IMR-90 (cell line): Measurements from ENCODE around the gene PTPRG. TPM values are rescaled to one million over a fixed set of nuclear protein-coding genes. Genes with fewer than 3 reads are reported as not detected.
A peak's percentile ranks its signal among the peaks of the same experiment; 100 is the strongest.

Source experiments
- ATAC-seq: fragments of 200-7000 bp; cut with Tn5 transposase; 2 replicates; pipeline ENCODE4 v1.9.1; 2020; ENCODE audit warnings: low read depth, mild to moderate bottlenecking, moderate library complexity
- BruUV-seq: library from RNA; stranded (reverse); fragments of 400-500 nt; replicated peaks from 2 replicates; lab custom pipeline; 2021; lab: Mats Ljungman, UMichigan
- CTCF ChIA-PET: fragments of 300-600 bp; formaldehyde crosslinking; extraction: SDS; loops from one replicate; lab custom pipeline; 2021; ENCODE audit warnings: antibody characterized with exemption; lab: Yijun Ruan, JAX
- POLR2A ChIA-PET: fragments of 300-600 bp; sonication (Branson Sonifier 250); formaldehyde crosslinking; loops from one replicate; lab custom pipeline; 2022; ENCODE audit warnings: antibody characterized with exemption; ENCODE audit not compliant: unreplicated experiment; lab: Charles Lee
- DNase-seq: peaks from one replicate; pipeline ENCODE4 v3.0.0; 2013
- H2AFZ ChIP-seq: replicated peaks from 2 replicates; pipeline ENCODE3; 2013; ENCODE audit warnings: low read length, mild to moderate bottlenecking; ENCODE audit not compliant: poor library complexity
- H2AK5ac ChIP-seq: 2 replicates; pipeline ENCODE4 v1.6.1; 2013; ENCODE audit warnings: low read depth, low read length, inconsistent platforms
- H2AK9ac ChIP-seq: replicated peaks from 2 replicates; pipeline ENCODE3; 2013; ENCODE audit warnings: mild to moderate bottlenecking, low read depth, low read length, moderate library complexity; ENCODE audit not compliant: poor library complexity
- H2BK120ac ChIP-seq: 2 replicates; pipeline ENCODE4 v1.6.1; 2013; ENCODE audit warnings: low read depth, low read length, inconsistent platforms
- H2BK15ac ChIP-seq: 3 replicates; pipeline ENCODE4 v1.6.1; 2013; ENCODE audit warnings: low read depth, low read length, inconsistent platforms
- H2BK20ac ChIP-seq: 2 replicates; pipeline ENCODE4 v1.6.1; 2013; ENCODE audit warnings: low read depth, mild to moderate bottlenecking, inconsistent platforms, low read length, moderate library complexity
- H2BK5ac ChIP-seq: 2 replicates; pipeline ENCODE4 v1.6.1; 2013; ENCODE audit warnings: mild to moderate bottlenecking, low read depth, low read length, inconsistent platforms; ENCODE audit not compliant: poor library complexity, severe bottlenecking
- H3K14ac ChIP-seq: replicated peaks from 2 replicates; pipeline ENCODE4 v1.6.1; 2013; ENCODE audit warnings: low read depth, low read length, inconsistent platforms
- H3K18ac ChIP-seq: 2 replicates; pipeline ENCODE4 v1.6.1; 2013; ENCODE audit warnings: low read depth, low read length, control low read depth
- H3K23ac ChIP-seq: 2 replicates; pipeline ENCODE4 v1.6.1; 2013; ENCODE audit warnings: low read depth, low read length, inconsistent platforms
- H3K27ac ChIP-seq: 2 replicates; pipeline ENCODE4 v1.5.1; 2013; ENCODE audit warnings: mild to moderate bottlenecking, control low read depth, low read length; ENCODE audit not compliant: insufficient read depth
- H3K27me3 ChIP-seq: 2 replicates; pipeline ENCODE4 v1.6.1; 2013; ENCODE audit warnings: low read length; ENCODE audit not compliant: control insufficient read depth, insufficient read depth
- H3K36me3 ChIP-seq: 2 replicates; pipeline ENCODE4 v1.6.1; 2013; ENCODE audit warnings: low read length, mixed read lengths; ENCODE audit not compliant: control insufficient read depth, insufficient read depth
- H3K4ac ChIP-seq: 2 replicates; pipeline ENCODE4 v1.6.1; 2013; ENCODE audit warnings: low read depth, low read length, inconsistent platforms
- H3K4me1 ChIP-seq: 2 replicates; pipeline ENCODE4 v1.6.1; 2013; ENCODE audit warnings: low read length, mixed read lengths; ENCODE audit not compliant: control insufficient read depth, insufficient read depth
- H3K4me2 ChIP-seq: 2 replicates; pipeline ENCODE4 v1.6.1; 2013; ENCODE audit warnings: low read depth, mild to moderate bottlenecking, control low read depth, low read length, moderate library complexity
- H3K4me3 ChIP-seq: 2 replicates; pipeline ENCODE4 v1.5.1; 2013; ENCODE audit warnings: low read depth, mild to moderate bottlenecking, control low read depth, low read length, moderate library complexity; ENCODE audit not compliant: insufficient read depth
- H3K56ac ChIP-seq: 2 replicates; pipeline ENCODE4 v1.6.1; 2013; ENCODE audit warnings: low read length, inconsistent platforms; ENCODE audit not compliant: insufficient read depth; ENCODE audit errors: extremely low read depth
- H3K79me1 ChIP-seq, 2 experiments: 2 replicates each; pipeline ENCODE4 v1.6.1; 2013; ENCODE audit warnings: low read length in 2 of 2, inconsistent platforms in 1 of 2, low read depth in 1 of 2
- H3K9ac ChIP-seq: 2 replicates; pipeline ENCODE4 v1.6.1; 2013; ENCODE audit warnings: low read depth, low read length, control low read depth
- H3K9me1 ChIP-seq: 2 replicates; pipeline ENCODE4 v1.6.1; 2013; ENCODE audit warnings: low read length, inconsistent platforms; ENCODE audit not compliant: insufficient read depth
- H3K9me3 ChIP-seq: 2 replicates; pipeline ENCODE4 v1.6.1; 2013; ENCODE audit warnings: low read length; ENCODE audit not compliant: control insufficient read depth, insufficient read depth
- H4K20me1 ChIP-seq: 2 replicates; pipeline ENCODE4 v1.6.1; 2013; ENCODE audit warnings: low read length, inconsistent platforms; ENCODE audit not compliant: insufficient read depth
- H4K5ac ChIP-seq: 2 replicates; pipeline ENCODE4 v1.6.1; 2013; ENCODE audit warnings: mild to moderate bottlenecking, low read depth, low read length, control low read depth
- H4K8ac ChIP-seq, 2 experiments: 2 replicates each; pipeline ENCODE4 v1.6.1; 2013; ENCODE audit warnings: low read depth in 2 of 2, low read length in 2 of 2, control low read depth in 1 of 2, inconsistent platforms in 1 of 2
- H4K91ac ChIP-seq: 2 replicates; pipeline ENCODE4 v1.6.1; 2013; ENCODE audit warnings: low read depth, low read length, inconsistent platforms; ENCODE audit not compliant: insufficient read depth
- BHLHE40 ChIP-seq: fragments of 150-350 bp; IDR thresholded peaks from 2 replicates; pipeline ENCODE4 v1.6.1; 2016; ENCODE audit warnings: mild to moderate bottlenecking, low read depth, low read length
- CHD1 ChIP-seq: IDR thresholded peaks from 2 replicates; pipeline ENCODE4 v1.6.1; 2012; ENCODE audit warnings: low read depth, low read length, improper control_type of control experiment
- ELK1 ChIP-seq: fragments of 150-350 bp; IDR thresholded peaks from 2 replicates; pipeline ENCODE4 v1.6.1; 2016; ENCODE audit warnings: low read depth, mild to moderate bottlenecking, low read length, moderate library complexity, borderline replicate concordance
- FOS ChIP-seq: fragments of 150-350 bp; IDR thresholded peaks from 2 replicates; pipeline ENCODE4 v1.6.1; 2016; ENCODE audit warnings: low read depth, low read length
- MAFK ChIP-seq: IDR thresholded peaks from 2 replicates; pipeline ENCODE4 v1.6.1; 2012; ENCODE audit warnings: low read depth, low read length, improper control_type of control experiment
- MAZ ChIP-seq: IDR thresholded peaks from 2 replicates; pipeline ENCODE4 v1.6.1; 2012; ENCODE audit warnings: low read depth, mild to moderate bottlenecking, low read length, improper control_type of control experiment, moderate library complexity, borderline replicate concordance
- POLR2A ChIP-seq: IDR thresholded peaks from 2 replicates; pipeline ENCODE4 v1.6.1; 2012; ENCODE audit warnings: mild to moderate bottlenecking, low read depth, low read length
- RAD21 ChIP-seq: IDR thresholded peaks from 2 replicates; pipeline ENCODE4 v1.6.1; 2012; ENCODE audit warnings: low read length, improper control_type of control experiment
- RCOR1 ChIP-seq: IDR thresholded peaks from 2 replicates; pipeline ENCODE4 v1.6.1; 2012; ENCODE audit warnings: mild to moderate bottlenecking, low read length, improper control_type of control experiment; ENCODE audit not compliant: insufficient replicate concordance
- RFX5 ChIP-seq: IDR thresholded peaks from 2 replicates; pipeline ENCODE4 v1.8.0; 2012; ENCODE audit warnings: low read depth, mild to moderate bottlenecking, low read length, moderate library complexity
- SMC3 ChIP-seq: fragments of 150-350 bp; IDR thresholded peaks from 2 replicates; pipeline ENCODE4 v1.6.1; 2016; ENCODE audit warnings: low read depth, mild to moderate bottlenecking, antibody characterized with exemption, low read length, moderate library complexity
- USF2 ChIP-seq: fragments of 150-350 bp; IDR thresholded peaks from 2 replicates; pipeline ENCODE4 v1.6.1; 2017; ENCODE audit warnings: mild to moderate bottlenecking, antibody characterized with exemption, low read length, low read depth
- WGBS, 2 experiments: methylation state at CpG; one replicate each; pipeline versions ENCODE4 v1.1.5 to v1.1.7; 2013; ENCODE audit warnings: missing lambda C conversion rate in 2 of 2; ENCODE audit not compliant: insufficient read length in 1 of 2; ENCODE audit errors: extremely low coverage in 2 of 2; 5-methylcytosine and 5-hydroxymethylcytosine counted together
- dilution Hi-C: fragments of 300-500 bp; cut with HindIII; formaldehyde crosslinking; loops from one replicate; pipeline ENCODE4 v1.14.3; 2018; ENCODE audit warnings: low sequenced_read_pairs; ENCODE audit not compliant: unreplicated experiment
- in situ Hi-C: fragments of 300-500 bp; cut with MboI; formaldehyde crosslinking; loops from 3 replicates; pipeline ENCODE4 v1.14.3; 2019; ENCODE audit warnings: low sequenced_read_pairs, inconsistent platforms, mixed read lengths
- intact Hi-C: fragments of 100-400 bp; cut with micrococcal nuclease; formaldehyde crosslinking; loops from 2 replicates; pipeline ENCODE4 v1.10.0; 2022
- polyA plus RNA-seq, 3 experiments: library from polyadenylated mRNA; depleted of rRNA; stranded (reverse); fragments of >200 nt; gene quantifications; 2 replicates each; pipeline ENCODE4 v1.2.3, GENCODE V29; 2012; ENCODE audit warnings: low replicate concordance in 1 of 3
- total RNA-seq: library from RNA; depleted of rRNA; stranded (reverse); fragments of >200 nt; gene quantifications from 2 replicates; pipeline ENCODE4 v1.2.3, GENCODE V29; 2012
- TF ChIP-seq, protein P1 (sequence below): conservative IDR thresholded peaks from 2 replicates; pipeline ENCODE4 v1.5.1; 2012; ENCODE audit warnings: mild to moderate bottlenecking, low read depth, low read length, improper control_type of control experiment

PTPRG gene
- total and polyA plus RNA-seq, 2 of the 4 experiments (the other 2 are of a cell fraction): 7.7 to 31.0 TPM

- no CpG with 5 or more reads among the region's 4 CpGs for WGBS, 2 experiments
- CTCF ChIA-PET: no interaction called here
Measured at GRCh38 chr3:61875976-61876671, 314.8 kb downstream of the PTPRG start.

More at GRCh38 chr3:61875976-61876671, 314.8 kb downstream of the PTPRG start:
- Histone ChIP-seq H3K56ac (no peak overlapping the region), H2AFZ (no peak overlapping the region), H4K8ac (peak overlapping the region in 1 of 2 experiments; percentile 46; a peak in 2 of 4 replicates), H3K4me3 (no peak overlapping the region), H3K9me1 (peaks cover 6% of the 10 kb centered on the region; the same call in 1 of the 2 replicates), H3K27me3 (no peaks in the 10 kb centered on the region), H4K91ac (no peak overlapping the region), H3K4ac (0 out of 2 replicates have a peak overlapping the region, but pooled peaks have one; percentile 51), H3K27ac (peak overlapping the region; percentile 74; the same call in 1 of the 2 replicates), H2BK120ac (no peak overlapping the region; the same call in 1 of the 2 replicates), H3K36me3 (no peaks in the 10 kb centered on the region), H2AK5ac (no peak overlapping the region), H2BK5ac (peak overlapping the region; percentile 47), H3K9me3 (no peaks in the 10 kb centered on the region), H3K14ac (0 out of 2 replicates have a peak overlapping the region, but pooled peaks have one; percentile 21), H3K9ac (no peak overlapping the region), H3K23ac (peak overlapping the region; percentile 15; the same call in 1 of the 2 replicates), H2BK20ac (no peak overlapping the region), H2BK15ac (peak overlapping the region; percentile 71; the same call in 1 of the 3 replicates), H4K20me1 (peaks cover 11% of the 10 kb centered on the region; the same call in 1 of the 2 replicates), H3K79me1 (peaks cover 26 to 60% of the 10 kb centered on the region in 2 experiments), H4K5ac (peak overlapping the region; percentile 30; the same call in 1 of the 2 replicates), H2AK9ac (no peak overlapping the region), H3K4me2 (peak overlapping the region; percentile 17; the same call in 1 of the 2 replicates), H3K4me1 (peaks cover 21% of the 10 kb centered on the region), H3K18ac (peak overlapping the region; percentile 88)
- ATAC-seq (no peak), DNase-seq (no peak)
- in situ Hi-C loops (no loop called here), dilution Hi-C loops (no loop called here), intact Hi-C loops (loop anchor here (5.0 kb wide), 1 partner anchor 314 kb away; the partner anchor contains the start of gene PTPRG)
- no TSS peak for BruUV-seq
- no peak for TF ChIP-seq CHD1
- no peak for TF ChIP-seq USF2
- TF ChIP-seq, protein P1, sequence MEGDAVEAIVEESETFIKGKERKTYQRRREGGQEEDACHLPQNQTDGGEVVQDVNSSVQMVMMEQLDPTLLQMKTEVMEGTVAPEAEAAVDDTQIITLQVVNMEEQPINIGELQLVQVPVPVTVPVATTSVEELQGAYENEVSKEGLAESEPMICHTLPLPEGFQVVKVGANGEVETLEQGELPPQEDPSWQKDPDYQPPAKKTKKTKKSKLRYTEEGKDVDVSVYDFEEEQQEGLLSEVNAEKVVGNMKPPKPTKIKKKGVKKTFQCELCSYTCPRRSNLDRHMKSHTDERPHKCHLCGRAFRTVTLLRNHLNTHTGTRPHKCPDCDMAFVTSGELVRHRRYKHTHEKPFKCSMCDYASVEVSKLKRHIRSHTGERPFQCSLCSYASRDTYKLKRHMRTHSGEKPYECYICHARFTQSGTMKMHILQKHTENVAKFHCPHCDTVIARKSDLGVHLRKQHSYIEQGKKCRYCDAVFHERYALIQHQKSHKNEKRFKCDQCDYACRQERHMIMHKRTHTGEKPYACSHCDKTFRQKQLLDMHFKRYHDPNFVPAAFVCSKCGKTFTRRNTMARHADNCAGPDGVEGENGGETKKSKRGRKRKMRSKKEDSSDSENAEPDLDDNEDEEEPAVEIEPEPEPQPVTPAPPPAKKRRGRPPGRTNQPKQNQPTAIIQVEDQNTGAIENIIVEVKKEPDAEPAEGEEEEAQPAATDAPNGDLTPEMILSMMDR: no peak
- TF ChIP-seq SMC3: no peak
- TF ChIP-seq BHLHE40: no peak
- TF ChIP-seq POLR2A: no peak
- no peak for TF ChIP-seq RAD21
- no peak for TF ChIP-seq RFX5
- no peak for TF ChIP-seq MAFK
- TF ChIP-seq RCOR1: no peak
- no peak for TF ChIP-seq ELK1
- TF ChIP-seq FOS: no peak
- no peak for TF ChIP-seq MAZ
- POLR2A ChIA-PET: no interaction called here
